Bronchial epithelial cell (primary cell): Measurements from ENCODE around the gene PGM2. TPM values are rescaled to one million over a fixed set of nuclear protein-coding genes. Genes with fewer than 3 reads are reported as not detected.

Experiments
- DNase-seq: peaks from one replicate; pipeline ENCODE4 v3.0.0-alpha.2; 2010; ENCODE audit warnings: low read depth
- FAIRE-seq: peaks from 2 replicates; lab custom pipeline; 2011; peaks lifted over from hg19 to GRCh38; lab: Jason Lieb, UNC
- H3K27me3 ChIP-seq: 2 replicates; pipeline ENCODE4 v1.5.1; 2011; ENCODE audit warnings: low read length; ENCODE audit not compliant: control insufficient read depth, insufficient read depth
- H3K36me3 ChIP-seq: 2 replicates; pipeline ENCODE4 v1.5.1; 2011; ENCODE audit warnings: low read length; ENCODE audit not compliant: control insufficient read depth, insufficient read depth
- H3K4me3 ChIP-seq: 2 replicates; pipeline ENCODE4 v1.5.1; 2011; ENCODE audit warnings: mild to moderate bottlenecking, low read depth, low read length, control low read depth
- total RNA-seq: library from RNA; depleted of rRNA; stranded (reverse); fragments of >200 nt; gene quantifications from 2 replicates; pipeline ENCODE4 v1.2.1, GENCODE V29; 2014
- TF ChIP-seq, protein P1 (sequence below): IDR thresholded peaks from 2 replicates; pipeline ENCODE4 v1.5.1; 2011; ENCODE audit warnings: mild to moderate bottlenecking, moderate library complexity, low read length, control low read depth, inconsistent platforms; ENCODE audit not compliant: insufficient read depth, severe bottlenecking

PGM2 gene
- total RNA-seq, 1 donor from 2014 or later, result 59.2 TPM

DNA sequence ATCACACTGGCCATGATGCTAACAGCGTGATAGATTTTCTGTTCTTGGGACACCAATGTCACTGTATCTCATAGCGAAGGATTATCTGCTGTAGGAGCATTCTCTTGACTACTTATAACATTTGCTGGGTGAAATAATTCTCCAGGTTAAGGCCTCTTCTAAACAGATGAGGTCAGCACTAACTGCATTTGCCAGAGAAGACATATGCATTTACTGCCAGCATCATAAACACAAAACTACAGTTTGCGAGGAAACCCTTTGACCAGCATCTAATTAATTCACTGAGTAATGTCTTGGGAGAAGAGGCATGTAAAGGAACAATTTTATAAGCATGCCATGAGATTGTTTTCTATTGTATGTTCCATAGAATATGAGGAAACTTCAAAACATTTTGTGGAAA lies 78.3 kb downstream of the PGM2 start:
- no peak for DNase-seq
- Histone ChIP-seq H3K27me3 (no peaks in the 10 kb centered on the region), H3K36me3 (no peaks in the 10 kb centered on the region), H3K4me3 (no peak overlapping the region)
- FAIRE-seq, result no peak
- TF ChIP-seq, protein P1, sequence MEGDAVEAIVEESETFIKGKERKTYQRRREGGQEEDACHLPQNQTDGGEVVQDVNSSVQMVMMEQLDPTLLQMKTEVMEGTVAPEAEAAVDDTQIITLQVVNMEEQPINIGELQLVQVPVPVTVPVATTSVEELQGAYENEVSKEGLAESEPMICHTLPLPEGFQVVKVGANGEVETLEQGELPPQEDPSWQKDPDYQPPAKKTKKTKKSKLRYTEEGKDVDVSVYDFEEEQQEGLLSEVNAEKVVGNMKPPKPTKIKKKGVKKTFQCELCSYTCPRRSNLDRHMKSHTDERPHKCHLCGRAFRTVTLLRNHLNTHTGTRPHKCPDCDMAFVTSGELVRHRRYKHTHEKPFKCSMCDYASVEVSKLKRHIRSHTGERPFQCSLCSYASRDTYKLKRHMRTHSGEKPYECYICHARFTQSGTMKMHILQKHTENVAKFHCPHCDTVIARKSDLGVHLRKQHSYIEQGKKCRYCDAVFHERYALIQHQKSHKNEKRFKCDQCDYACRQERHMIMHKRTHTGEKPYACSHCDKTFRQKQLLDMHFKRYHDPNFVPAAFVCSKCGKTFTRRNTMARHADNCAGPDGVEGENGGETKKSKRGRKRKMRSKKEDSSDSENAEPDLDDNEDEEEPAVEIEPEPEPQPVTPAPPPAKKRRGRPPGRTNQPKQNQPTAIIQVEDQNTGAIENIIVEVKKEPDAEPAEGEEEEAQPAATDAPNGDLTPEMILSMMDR, result no peak

DNA sequence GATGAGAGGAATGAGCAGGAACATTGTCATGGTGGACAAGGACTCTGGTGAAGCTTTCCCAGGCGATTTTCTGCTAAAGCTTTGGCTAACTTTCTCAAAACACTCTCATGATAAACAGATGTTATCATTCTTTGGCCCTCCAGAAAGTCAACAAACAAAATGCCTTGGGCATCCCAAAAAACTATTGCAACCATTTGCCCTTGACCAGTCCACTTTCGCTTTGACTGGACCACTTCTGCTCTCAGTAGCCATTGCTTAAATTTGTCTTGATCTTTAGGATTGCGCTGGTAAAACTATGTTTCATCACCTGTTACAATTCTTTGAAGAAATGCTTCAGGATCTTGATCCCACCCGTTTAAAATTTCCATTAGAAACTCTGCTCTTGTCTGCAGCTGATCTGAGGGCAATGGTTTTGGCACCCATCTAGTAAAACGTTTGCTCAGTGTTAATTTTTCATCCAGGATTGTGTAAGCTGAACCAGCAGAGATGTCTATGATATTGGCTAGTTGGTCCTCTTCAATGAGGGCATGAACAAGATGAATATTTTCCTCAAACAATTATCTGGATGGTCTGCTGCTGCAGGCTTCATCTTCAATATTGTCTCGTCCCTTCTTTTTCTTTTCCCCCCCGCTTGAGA lies 79.2 kb downstream of the PGM2 start:
- no peaks in the 10 kb centered on the region for H3K36me3 ChIP-seq
- H3K27me3 ChIP-seq, result no peaks in the 10 kb centered on the region
- DNase-seq, result no peak
- H3K4me3 ChIP-seq, result no peak overlapping the region
- no peak for FAIRE-seq
- TF ChIP-seq, protein P1, result no peak

DNA sequence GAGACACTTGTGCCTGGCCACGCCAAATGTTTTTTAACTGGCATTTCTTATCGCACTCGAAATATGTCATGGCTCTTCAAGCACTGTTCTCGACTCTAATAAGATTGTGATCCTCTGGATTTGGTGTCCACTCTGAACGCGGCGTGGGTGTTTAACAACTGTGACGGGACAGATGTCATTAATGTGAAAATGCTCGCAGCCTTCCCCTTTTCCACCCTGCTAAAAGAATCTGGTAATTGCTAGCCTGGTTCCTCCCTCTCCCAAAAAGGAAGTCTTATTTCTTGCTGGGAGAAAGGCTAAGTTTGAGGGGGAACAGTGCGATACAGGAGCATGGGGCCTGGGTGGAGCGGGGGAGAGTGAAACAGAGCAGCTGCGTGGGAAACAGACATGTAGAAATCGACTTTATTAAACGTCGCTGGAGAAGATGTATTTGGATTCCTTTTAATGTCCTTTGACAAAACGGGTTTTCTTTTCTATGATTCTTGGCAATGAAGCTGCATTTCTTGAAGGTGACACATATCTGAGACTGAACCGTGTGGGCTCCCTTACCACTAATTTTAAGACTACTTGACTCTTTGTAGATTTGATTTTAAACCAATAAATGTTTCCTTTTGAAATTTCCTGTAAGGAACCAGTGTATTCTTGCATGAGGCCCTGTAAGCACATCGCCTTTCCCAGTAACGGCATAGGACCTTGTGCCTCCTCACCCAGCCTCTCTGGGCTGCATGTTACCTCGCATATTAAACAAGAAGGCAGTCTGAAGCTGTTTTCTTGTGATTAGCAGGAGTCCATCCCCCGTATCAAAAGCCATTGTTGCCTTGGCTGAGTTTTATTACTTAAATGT lies 82.2 kb downstream of the PGM2 start:
- TF ChIP-seq, protein P1, result no peak
- Histone ChIP-seq H3K36me3 (no peaks in the 10 kb centered on the region), H3K4me3 (no peak overlapping the region), H3K27me3 (no peaks in the 10 kb centered on the region)
- FAIRE-seq (no peak), DNase-seq (peak; percentile 4)

DNA sequence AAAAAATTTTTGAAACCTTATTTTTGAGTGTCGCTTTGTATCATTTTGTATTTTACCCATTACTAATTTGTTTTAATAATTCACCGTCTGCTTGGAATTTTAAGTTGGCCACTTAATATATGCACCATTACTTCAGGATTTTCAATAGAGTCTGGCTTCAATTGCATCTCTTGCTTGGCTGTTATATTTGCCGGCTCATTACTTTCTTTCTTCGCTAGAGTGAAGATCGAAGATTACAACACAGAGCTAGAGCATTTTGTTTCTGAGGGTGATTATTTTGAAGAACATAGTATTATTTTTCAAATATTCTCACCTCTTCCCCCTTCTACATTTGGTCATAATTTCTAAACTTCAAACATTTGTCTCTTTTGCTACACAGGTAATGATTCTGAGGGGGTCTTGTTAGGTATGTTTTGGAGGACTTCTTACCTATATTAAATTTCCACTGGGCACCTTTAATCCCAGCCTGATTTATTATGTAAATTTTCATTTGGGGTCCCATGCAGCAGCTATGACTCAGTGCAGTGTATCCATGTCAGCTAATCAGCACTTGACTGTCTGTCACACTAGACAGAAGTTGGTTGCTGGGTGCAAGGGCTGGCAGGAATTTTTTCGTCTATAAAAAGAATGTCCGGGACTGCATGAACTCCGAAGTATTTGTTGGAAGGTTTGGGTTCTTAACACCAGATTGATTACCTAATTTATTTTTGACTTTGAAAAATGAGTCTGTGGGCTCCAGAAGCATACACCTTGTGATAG lies 83.0 kb downstream of the PGM2 start:
- no peak for DNase-seq
- no peak for FAIRE-seq
- no peak overlapping the region for H3K4me3 ChIP-seq
- H3K36me3 ChIP-seq, result no peaks in the 10 kb centered on the region
- TF ChIP-seq, protein P1, result no peak
- H3K27me3 ChIP-seq, result no peaks in the 10 kb centered on the region

DNA sequence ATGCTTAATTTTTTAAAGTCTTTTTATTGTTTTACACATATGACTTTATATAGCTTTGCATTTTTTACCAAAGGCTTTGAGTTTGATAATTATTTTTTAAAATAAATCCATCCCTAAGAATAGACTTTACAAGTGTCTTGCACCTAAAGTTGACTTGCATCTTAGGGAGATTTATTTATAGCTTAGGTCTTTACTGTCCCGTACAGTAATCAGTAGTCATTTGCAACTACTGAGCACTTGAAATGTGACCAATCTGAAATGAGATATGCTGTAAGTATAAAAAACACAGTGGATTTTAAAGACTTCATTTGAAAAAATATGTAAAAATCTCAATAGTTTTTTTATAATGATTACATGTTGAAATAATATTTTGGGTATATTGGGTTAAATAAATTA lies 83.6 kb downstream of the PGM2 start:
- FAIRE-seq (no peak), DNase-seq (no peak)
- TF ChIP-seq, protein P1, result no peak
- Histone ChIP-seq H3K36me3 (no peaks in the 10 kb centered on the region), H3K4me3 (no peak overlapping the region), H3K27me3 (no peaks in the 10 kb centered on the region)

Other genes with a start within 250 kb of the PGM2 start
- gene RELL1, start 140.3 kb upstream of the PGM2 start, total RNA-seq, result 122 and 178 TPM in 2 replicates
- 30.3 and 47.1 TPM in 2 replicates for gene TBC1D1, start 64.4 kb downstream of the PGM2 start, total RNA-seq
- not detected in 2 replicates for gene PTTG2, start 133.7 kb downstream of the PGM2 start, total RNA-seq